ENCODE results near the gene DPH1.

DNA sequence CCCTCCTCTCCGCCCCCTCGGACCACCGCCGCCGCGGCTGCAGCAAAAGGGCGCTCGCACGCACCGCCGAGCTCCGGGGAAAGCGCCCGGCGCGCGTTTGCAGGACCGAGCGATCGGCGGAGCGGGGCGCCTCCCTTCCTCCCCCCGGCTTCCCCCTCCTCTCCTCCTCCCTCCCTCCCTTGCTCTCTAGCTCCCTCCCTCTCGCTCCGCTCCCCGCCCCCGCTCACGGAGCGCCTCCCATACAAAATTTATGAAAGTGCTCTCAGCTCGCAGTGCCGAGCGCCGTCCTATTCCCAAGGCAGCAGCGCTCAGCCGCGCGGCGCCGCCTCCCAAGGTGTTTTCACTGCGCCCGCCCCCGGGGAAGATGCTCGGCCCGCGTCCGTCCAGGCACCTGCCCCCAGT, 4.7 kb upstream of the DPH1 start, which contains the start of gene RTN4RL1:
- TF ChIP-seq, protein P1, sequence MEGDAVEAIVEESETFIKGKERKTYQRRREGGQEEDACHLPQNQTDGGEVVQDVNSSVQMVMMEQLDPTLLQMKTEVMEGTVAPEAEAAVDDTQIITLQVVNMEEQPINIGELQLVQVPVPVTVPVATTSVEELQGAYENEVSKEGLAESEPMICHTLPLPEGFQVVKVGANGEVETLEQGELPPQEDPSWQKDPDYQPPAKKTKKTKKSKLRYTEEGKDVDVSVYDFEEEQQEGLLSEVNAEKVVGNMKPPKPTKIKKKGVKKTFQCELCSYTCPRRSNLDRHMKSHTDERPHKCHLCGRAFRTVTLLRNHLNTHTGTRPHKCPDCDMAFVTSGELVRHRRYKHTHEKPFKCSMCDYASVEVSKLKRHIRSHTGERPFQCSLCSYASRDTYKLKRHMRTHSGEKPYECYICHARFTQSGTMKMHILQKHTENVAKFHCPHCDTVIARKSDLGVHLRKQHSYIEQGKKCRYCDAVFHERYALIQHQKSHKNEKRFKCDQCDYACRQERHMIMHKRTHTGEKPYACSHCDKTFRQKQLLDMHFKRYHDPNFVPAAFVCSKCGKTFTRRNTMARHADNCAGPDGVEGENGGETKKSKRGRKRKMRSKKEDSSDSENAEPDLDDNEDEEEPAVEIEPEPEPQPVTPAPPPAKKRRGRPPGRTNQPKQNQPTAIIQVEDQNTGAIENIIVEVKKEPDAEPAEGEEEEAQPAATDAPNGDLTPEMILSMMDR (IDR thresholded peaks at IDR 0.05): no peak
- no peak for TF ChIP-seq POLR2A (IDR thresholded peaks at IDR 0.05)
